ENCODE results near the gene ARHGEF1. TPM values are rescaled to one million over a fixed set of nuclear protein-coding genes. Genes with fewer than 3 reads are reported as not detected.
"Not testable (repeated sequence)": the region's sequence is repeated elsewhere in the genome, so short reads cannot be mapped to it uniquely, and the experiment has no call there.

The ARHGEF1 gene
- total RNA-seq, 1 experiment from 2014 or later, result 18.9 TPM

- in situ Hi-C loops (cut with HindIII; ENCODE audit: low pct_unique_long_range_greater_than_20kb, low sequenced_read_pairs), result no loop called here
- DNase-seq (ENCODE audit: low read depth, low spot score), result no peak
Observed at GRCh38 chr19:41909706-41910105, 26.7 kb downstream of the ARHGEF1 start.

- DNase-seq (ENCODE audit: low read depth, low spot score), result no peak
- in situ Hi-C loops (cut with HindIII; ENCODE audit: low pct_unique_long_range_greater_than_20kb, low sequenced_read_pairs), result no loop called here
Observed at GRCh38 chr19:41910240-41910991, 27.4 kb downstream of the ARHGEF1 start.

- DNase-seq (ENCODE audit: low read depth, low spot score), result no peak
- in situ Hi-C loops (cut with HindIII; ENCODE audit: low pct_unique_long_range_greater_than_20kb, low sequenced_read_pairs), result no loop called here
Observed at GRCh38 chr19:41910992-41911888, 28.3 kb downstream of the ARHGEF1 start.

GRCh38 chr19:41911889-41912731, 29.1 kb downstream of the ARHGEF1 start:
- DNase-seq (ENCODE audit: low read depth, low spot score), result no peak
- in situ Hi-C loops (cut with HindIII; ENCODE audit: low pct_unique_long_range_greater_than_20kb, low sequenced_read_pairs), result no loop called here

GRCh38 chr19:41912899-41913537, 30.0 kb downstream of the ARHGEF1 start:
- in situ Hi-C loops (cut with HindIII; ENCODE audit: low pct_unique_long_range_greater_than_20kb, low sequenced_read_pairs), result no loop called here
- no peak for DNase-seq (ENCODE audit: low read depth, low spot score)

GRCh38 chr19:41913538-41914423, 30.8 kb downstream of the ARHGEF1 start:
- in situ Hi-C loops (cut with HindIII; ENCODE audit: low pct_unique_long_range_greater_than_20kb, low sequenced_read_pairs), result no loop called here
- no peak for DNase-seq (ENCODE audit: low read depth, low spot score)

- in situ Hi-C loops (cut with HindIII; ENCODE audit: low pct_unique_long_range_greater_than_20kb, low sequenced_read_pairs); DNase-seq (ENCODE audit: low read depth, low spot score): not testable (repeated sequence)
Observed at GRCh38 chr19:41914424-41914834, 31.4 kb downstream of the ARHGEF1 start.

- no peak for DNase-seq (ENCODE audit: low read depth, low spot score)
- in situ Hi-C loops (cut with HindIII; ENCODE audit: low pct_unique_long_range_greater_than_20kb, low sequenced_read_pairs), result no loop called here
Observed at GRCh38 chr19:41915021-41915775, 32.2 kb downstream of the ARHGEF1 start.

GRCh38 chr19:41915776-41916414, 32.9 kb downstream of the ARHGEF1 start:
- DNase-seq (ENCODE audit: low read depth, low spot score), result no peak
- in situ Hi-C loops (cut with HindIII; ENCODE audit: low pct_unique_long_range_greater_than_20kb, low sequenced_read_pairs), result no loop called here

- no peak for DNase-seq (ENCODE audit: low read depth, low spot score)
- in situ Hi-C loops (cut with HindIII; ENCODE audit: low pct_unique_long_range_greater_than_20kb, low sequenced_read_pairs), result no loop called here
Observed at GRCh38 chr19:41917676-41918075, 34.7 kb downstream of the ARHGEF1 start.

GRCh38 chr19:41918095-41918494, 35.1 kb downstream of the ARHGEF1 start:
- in situ Hi-C loops (cut with HindIII; ENCODE audit: low pct_unique_long_range_greater_than_20kb, low sequenced_read_pairs), result no loop called here

GRCh38 chr19:41918653-41919244, 35.8 kb downstream of the ARHGEF1 start:
- no peak for DNase-seq (ENCODE audit: low read depth, low spot score)
- in situ Hi-C loops (cut with HindIII; ENCODE audit: low pct_unique_long_range_greater_than_20kb, low sequenced_read_pairs), result no loop called here

More at GRCh38 chr19:41918095-41918494, 35.1 kb downstream of the ARHGEF1 start:
- DNase-seq (ENCODE audit: low read depth, low spot score), result no peak

GRCh38 chr19:41919948-41920712, 37.1 kb downstream of the ARHGEF1 start:
- DNase-seq (ENCODE audit: low read depth, low spot score), result no peak
- in situ Hi-C loops (cut with HindIII; ENCODE audit: low pct_unique_long_range_greater_than_20kb, low sequenced_read_pairs), result no loop called here

GRCh38 chr19:41920882-41921576, 38.0 kb downstream of the ARHGEF1 start:
- no peak for DNase-seq (ENCODE audit: low read depth, low spot score)
- in situ Hi-C loops (cut with HindIII; ENCODE audit: low pct_unique_long_range_greater_than_20kb, low sequenced_read_pairs), result no loop called here
